Measurements from ENCODE around the gene IL5.
"Not testable (repeated sequence)": the region's sequence is repeated elsewhere in the genome, so short reads cannot be mapped to it uniquely, and the experiment has no call there.

IL5 gene

DNA sequence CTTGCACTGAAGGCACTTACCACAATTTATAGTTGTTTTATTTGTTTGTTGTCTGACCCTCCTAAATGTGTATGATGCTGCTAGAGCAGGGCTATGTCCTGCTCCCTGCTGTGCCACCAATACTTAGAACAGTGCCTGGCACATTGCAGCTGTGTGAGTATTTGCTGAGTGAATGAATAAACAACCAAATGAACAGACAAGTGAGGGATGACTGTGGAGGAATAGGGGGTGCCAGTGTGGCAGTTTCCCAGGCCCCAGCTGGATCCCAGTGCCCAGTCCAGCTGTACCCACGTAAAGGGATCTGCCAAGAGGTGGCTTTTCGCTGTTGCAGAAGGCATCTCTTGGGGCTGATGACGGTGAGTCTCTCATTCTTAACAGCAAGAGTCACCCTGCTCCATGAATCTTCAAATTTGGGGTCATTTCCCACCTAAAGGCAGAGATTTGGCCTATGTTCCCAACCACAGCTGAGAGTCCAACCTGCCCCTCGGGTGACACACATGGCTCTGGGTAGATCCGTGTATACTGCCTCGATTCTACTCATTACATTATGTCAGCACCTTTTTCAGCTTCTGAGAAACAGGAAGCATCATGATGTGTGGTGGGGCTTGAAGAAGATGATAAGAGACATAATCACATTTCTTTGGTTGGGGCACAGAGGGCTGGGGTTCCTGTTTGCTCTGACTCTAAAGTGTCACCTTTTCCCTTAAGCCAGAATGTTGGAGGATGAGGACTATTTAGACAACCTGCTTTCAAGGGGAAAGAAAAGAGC is 14.3 kb downstream of the IL5 start:
- no peak for DNase-seq

DNA sequence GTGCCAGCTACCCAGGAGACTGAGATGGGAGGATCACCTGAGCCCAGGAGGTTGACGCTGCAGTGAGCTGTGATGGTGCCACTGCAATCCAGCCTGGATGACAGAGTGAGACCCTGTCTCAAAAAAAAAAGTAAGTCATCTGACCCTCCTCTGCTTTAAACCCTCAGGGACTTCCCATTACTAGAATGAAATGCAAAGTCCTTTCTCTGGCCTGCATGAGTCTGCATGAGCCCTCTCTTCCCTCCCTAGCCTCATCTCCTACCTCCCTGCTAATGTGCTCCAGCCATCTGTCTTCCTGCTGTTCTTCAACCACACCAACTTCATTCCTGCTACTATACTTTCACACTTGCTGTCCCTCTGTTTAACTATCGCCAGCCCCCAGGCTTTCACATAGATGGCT is 15.3 kb downstream of the IL5 start:
- no peak for DNase-seq

DNA sequence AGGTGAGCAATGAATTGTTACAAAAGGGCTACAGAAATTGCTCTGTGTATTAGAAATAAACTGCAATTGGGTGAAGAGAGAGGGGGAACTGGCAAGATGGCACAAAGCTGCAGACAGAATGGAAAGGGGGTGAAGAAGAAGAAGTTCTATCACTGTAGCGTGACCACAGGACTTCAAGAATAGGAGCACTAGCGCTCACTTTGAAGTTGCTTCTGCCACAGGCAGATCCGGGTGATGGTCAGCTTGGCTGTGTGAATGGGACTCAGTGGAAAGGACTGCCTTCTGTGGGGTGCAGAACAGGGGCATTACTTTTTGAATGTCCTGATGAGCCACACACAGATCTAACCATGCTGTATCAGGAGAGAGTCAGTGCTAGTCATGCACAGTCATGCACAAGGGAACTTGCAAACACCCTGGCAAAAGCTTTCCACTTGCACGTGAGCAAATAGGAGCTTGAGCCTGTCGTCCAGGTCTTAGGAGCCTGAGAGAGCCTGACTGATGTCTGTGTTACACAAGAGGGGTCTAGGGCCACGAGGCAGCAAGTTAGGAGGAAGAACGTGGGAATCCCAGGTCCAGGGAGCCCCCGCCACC is 16.3 kb downstream of the IL5 start:
- DNase-seq = no peak

DNA sequence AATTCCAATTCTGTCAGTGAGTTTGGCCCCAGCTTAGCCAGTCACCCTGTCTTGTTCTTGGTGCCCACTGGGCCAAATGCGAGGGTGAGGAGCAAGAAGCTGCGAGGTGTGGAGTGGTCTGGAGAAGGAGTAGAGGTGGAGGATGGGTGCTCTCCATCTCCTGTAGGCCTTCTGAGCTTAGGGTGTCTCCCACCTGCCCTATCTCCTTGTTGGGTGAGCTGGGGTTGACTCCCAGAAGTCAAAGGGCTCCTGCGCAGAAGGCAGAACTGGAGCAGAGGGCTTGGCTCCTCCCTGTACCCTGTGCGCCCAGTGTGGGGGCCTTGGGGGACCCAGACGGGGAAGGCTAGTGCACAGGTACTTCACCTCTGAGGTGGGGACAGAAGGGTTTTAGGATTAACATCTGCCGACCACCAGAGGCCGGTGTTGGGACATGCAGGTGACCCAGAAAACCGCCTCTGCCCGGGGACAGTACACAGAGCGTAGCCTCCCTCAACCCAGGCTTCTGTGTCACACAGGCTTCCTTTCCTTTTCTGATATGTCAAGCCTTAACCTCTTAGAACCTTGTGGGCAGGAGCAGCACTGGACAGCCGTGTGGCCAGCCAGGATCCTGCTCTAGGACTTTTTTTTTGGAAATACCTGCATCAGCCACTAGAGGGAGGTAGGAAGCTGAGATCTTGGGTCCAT is 16.9 kb downstream of the IL5 start:
- DNase-seq = peak; percentile 34 to 50

DNA sequence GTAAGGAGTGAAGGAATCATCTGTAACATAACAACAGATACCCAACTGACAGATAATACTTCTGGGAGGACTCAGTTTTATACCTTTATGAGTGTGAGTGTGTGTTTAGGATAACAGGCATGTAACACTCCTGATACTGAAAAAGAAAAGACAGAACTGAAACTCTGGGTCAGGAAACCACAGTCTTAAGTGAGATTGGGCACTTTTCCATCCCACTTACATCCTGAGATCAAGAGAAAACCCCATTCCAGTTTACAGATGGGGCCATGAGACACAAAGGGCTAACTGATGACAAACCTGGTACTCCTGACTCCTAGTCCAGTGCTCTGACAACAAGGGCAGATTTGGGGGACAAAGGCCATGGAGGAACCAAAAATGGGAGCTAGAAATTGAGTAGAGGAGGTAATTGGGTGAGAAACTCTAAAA is 18.0 kb downstream of the IL5 start:
- DNase-seq = no peak

DNA sequence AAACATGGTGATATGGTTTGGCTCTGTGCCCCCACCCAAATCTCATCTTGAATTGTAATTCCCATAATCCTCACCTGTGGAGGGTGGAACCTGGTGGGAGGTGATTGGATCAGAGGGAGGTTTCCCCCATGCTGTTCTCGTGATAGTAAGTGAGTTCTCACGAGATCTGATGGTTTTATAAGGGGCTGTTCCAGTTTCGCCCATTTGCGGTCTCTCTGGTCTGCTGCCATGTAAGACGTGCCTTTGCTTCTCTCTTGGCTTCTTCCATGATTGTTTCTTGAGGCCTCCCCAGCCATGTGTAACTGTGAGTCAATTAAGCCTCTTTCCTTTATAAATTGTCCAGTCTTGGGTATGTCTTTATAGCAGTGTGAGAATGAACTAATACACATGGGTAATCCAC is 18.4 kb downstream of the IL5 start:
- DNase-seq = not testable (repeated sequence)

DNA sequence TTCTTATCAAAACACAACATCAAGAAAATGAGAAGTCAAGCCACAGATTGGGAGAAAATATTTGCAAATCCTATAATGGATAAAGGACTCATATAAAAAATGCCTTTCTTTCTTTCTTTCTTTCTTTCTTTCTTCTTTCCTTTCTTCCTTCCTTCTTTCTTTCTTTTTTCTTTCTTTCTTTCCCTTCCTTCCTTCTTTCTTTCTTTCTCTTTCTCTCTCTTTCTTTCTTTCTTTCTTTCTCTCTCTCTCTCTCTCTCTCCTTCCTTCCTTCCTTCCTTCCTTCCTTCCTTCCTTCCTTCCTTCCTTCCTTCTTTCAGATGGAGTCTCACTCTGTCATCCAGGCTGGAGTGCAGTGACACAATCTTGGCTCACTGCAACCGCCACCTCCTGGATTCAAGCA is 21.3 kb downstream of the IL5 start:
- not testable (repeated sequence) for DNase-seq

DNA sequence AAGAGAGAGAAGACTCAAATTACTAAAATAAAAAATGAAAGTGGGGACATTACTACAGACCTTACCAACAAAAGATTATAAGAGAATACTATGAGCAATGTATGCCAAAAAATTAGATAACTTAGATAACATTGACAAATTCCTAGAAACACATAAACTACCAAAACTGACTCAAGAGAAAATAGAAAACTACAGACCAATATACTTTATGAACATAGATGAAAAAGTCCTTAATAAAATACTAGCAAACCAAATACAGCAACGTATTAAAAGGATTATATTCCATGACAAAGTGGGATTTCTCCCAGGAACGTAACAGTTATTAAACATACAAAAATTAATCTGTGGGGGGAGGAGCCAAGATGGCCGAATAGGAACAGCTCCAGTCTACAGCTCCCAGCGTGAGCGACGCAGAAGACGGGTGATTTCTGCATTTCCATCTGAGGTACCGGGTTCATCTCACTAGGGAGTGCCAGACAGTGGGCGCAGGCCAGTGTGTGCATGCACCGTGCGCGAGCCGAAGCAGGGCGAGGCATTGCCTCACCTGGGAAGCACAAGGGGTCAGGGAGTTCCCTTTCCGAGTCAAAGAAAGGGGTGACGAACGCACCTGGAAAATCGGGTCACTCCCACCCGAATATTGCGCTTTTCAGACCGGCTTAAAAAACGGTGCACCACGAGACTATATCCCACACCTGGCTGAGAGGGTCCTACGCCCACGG is 29.5 kb downstream of the IL5 start:
- DNase-seq = not testable (repeated sequence)

DNA sequence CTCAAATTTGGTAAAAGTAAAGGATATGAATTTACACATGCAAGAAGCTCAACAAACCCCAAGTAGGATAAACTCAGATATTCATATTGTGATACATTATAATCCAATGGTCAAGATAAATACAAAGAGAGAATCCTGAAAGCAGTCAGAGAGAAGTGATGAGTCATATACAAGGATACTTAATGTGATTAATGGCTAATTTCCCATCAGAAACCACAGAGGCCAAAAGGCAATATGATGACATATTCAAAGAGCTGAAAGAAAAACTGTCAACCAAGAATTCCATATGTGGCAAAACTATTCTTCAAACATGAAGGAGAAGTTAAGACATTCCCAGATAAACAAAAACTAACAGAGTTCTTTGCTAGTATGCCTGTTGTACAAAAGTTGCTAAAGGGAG is 33.2 kb downstream of the IL5 start:
- DNase-seq = no peak

DNA sequence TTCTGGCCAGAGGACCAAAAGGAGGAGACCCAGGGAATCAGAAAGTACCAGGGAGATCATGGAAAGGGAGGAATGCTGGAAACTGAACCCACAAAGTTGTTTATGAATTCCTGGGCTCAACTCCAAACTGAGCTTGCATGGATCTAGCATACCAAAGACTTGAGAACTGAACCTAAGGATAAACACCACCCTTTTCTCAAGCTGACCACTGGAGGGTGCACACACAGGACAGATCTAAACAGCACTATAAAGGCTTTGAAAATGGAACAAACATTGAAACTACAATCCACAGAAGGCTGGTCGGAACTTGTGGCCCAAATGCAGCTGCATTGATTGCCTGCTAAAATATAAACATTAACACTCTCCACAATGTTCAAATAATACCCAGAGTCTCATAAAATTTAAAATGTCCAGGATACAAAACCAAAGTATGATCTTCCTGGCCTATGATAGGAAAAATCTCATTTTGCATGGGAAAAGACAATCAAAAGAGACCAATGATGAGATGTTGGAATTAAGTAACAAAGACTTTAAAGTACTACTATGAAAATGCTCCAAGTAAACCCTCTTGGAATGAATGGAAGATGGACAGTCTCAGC is 37.1 kb downstream of the IL5 start:
- peak in 1 of 2 experiments; percentile 11 for DNase-seq

DNA sequence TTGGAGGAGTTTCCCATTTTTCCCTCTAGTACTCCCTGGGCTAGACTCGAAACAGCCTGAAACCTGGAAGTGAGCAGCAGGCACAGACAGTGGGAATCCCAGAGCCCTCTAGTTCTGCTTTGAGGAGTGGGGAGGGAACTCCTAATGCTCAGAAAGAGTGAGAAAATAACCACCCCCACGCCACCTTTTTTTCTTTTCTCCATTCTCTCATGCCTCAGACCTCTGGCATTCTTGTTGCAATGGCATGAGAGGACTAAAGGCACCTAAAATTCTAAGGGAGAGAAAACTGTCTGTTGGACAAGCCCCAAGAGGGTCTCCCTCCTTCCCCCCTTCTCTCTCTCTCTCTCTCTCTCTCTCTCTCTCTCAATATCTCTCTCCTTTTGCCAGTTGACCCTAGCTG is 37.7 kb downstream of the IL5 start:
- DNase-seq = no peak

DNA sequence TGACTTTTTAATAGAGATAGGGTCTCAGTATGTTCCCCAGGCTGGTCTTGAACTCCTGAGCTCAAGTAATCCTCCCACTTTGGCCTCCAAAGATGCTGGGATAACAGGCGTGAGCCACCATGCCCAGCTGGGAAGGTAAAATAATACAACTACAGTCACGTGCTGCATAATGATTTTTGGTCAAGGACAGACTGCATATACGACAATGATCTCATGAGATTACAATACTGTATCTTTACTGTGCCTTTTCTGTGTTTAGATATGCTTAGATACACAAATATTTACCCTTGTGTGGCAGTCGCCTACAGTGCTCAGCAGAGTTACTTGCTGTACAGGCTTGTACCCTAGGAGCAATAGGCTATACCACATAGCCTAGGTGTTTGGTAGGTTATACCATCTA is 38.6 kb downstream of the IL5 start:
- DNase-seq = no peak

DNA sequence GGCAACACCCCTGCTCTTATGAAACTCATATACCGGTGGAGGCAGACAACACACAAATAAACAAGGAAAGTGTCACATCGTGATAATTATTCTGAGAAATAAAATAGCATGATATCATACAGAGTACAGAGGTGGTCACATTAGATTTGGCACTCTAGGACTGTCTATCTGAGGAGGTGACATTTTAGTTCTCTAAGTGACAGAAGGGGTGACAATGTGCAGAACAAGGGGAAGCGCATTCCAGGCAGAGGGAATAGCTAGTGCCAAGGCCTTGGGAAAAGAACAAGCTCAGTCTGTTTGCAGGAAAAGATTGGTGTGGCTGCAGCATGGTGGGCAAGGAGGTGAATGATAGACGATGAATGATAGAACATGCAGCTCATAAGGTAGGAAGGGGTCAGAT is 40.1 kb downstream of the IL5 start:
- no peak for DNase-seq

DNA sequence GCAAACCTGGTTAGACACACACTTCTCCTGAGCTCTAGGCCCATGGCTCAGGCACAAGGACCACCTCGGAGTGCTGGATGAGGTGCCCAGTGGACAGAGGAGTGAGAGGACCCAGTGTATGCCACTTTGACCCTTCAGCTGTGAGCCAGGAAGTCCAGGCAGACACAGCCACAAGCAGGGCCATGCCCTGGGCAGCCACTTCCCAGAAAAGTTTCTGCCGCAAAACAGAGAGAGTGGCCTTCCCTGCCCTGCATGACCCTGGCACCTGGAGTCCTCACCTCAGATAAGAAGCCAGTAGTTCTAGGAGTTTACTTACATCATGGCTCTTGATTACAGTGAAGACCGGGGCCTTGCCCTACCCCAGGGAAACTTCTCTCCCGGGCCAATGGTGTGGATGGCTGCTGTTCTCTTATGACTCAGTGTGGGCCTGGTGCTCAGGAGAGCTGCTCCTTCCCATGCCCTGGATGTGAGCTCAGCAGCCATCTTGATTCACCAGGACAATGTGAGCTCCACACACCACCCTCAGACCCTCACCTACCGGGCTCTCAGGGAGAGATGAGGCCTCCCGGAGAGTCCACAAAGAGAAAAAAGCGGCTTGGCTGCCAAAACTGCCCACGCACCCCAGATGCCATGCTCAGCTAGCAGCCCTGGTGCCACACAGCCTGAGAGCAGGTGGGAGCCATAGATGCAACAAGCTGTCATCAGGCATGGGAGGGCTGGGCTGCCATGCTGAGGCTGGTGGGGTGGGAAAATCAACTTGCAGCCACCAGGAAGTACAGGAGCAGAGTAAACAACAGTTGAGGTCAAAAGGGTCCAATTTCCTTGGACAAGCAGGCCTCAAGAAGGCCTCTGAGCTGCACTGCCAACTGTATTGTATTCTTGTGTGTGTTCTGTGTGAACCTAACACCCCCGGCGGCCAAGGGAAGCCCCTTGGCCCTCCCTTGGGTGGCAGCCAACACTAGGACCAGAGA is 41.1 kb downstream of the IL5 start:
- no peak for DNase-seq

DNA sequence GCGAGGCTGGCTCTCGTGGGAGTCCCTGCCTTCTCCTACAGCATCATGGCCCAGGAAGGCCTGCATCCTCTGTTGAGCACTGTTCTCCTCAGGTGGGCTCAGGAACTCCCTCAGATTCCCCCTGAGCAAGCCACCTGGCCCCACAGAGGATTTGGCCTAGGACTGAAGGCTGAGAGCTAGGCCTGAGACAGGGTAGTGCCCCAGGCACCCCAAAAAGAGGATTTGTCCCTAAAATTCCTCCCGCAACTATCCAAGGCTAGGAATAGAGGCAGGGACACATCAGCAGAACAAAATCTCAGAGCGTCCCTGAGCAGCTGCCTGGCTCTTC is 41.7 kb downstream of the IL5 start:
- no peak for DNase-seq

DNA sequence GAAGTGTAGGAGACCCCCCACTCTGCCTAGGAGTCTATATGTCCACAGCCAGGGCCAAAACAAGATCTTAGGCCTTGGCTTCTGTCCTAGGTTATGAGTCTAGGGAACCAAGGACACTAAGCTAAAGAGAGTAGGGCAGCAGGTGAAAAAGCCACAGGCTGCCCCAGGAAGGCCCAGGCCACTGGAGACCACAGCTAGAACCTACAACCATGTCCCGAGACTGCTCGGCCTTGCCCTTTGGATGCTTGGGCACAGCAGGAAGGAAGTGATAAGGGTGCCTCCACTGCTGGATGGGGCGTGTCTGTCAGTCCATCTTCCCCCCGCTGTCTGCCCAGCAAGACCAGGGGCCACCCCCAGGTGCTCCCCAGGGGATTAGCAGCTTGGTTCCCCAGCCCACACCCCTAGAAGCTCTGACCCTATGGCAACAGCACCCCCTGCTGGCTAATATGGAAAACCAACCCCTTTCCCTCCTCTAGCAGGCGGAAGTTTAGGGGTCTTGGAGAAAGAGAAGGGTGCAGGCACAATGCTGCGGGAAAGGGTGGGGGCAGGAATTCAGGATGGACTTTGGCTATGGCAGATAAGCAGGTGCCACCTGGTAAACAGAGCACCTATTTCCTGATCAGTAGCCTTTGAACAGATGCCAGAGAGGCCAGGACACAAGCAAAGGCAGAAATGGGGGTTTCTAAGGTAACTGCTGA is 42.2 kb downstream of the IL5 start:
- DNase-seq = peak; percentile 26 to 37

DNA sequence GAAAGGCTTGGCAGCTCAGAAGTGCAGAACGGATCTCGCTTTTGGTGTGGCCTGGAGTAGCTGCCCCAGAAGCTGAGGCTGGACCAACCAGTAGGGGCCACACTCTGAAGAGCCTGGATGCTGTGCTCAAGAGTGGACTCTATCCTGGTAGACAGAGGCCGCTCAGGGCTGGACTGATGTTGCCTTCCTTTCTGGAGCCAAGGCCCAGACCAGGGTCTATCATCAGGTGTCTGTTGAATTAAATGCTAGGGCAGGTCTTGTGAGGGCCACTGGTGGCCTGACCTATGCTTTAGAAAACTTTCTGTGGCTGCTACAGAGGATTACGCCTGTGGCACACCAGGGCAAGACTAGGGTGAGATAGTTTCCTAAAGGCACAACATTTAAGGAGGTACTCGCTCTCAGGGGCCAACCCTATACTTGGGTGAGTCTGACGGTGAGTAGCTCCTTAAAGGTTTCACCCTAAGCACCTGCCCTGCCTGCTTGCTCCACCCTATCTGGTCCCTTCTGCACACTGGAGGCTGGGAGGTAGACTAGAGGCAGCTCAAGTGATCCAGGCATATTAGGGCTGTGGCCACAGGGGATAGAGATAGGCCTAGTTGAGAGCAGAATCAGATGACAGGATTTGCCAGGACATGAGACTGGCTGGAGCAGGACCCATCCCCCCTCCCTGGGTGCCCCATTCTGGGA is 42.9 kb downstream of the IL5 start:
- no peak for DNase-seq

DNA sequence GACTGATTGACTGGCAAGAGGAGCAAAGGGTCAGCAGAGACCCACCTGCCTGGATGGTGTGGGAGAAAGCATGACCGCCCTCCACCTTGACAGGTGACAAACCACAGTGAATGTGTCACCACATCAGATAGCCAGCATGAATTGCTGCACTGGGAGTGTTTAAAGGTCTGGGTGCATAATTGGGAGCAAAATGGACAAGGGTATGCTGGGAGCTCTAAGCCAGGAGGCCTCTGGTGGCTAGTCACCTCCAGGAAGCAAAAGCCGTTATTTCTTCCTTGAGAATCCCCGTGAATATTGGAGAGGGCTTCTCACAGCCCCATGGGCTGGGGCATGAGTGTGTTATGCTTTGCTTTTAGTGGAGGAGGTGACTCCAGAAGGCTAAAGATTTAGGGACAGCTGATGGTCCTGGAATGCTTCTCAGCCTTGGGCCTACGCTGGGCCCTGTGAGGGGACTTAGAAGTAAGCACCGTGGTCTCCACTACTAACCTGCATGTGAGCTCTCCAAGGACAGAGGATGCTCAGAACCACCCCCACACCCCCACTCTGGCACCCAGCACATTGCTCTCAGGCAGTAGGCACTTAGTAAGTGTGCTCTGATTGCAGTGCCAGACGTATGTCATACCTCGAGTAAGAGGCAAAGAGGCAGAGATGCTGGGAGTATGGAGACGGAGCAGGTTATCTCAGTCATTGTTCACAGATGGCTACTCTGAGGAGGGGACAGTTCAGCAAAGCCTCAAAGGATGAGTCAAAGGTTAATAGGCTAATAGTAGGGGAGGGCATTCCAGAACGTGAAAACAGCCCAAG is 43.7 kb downstream of the IL5 start:
- DNase-seq = no peak

DNA sequence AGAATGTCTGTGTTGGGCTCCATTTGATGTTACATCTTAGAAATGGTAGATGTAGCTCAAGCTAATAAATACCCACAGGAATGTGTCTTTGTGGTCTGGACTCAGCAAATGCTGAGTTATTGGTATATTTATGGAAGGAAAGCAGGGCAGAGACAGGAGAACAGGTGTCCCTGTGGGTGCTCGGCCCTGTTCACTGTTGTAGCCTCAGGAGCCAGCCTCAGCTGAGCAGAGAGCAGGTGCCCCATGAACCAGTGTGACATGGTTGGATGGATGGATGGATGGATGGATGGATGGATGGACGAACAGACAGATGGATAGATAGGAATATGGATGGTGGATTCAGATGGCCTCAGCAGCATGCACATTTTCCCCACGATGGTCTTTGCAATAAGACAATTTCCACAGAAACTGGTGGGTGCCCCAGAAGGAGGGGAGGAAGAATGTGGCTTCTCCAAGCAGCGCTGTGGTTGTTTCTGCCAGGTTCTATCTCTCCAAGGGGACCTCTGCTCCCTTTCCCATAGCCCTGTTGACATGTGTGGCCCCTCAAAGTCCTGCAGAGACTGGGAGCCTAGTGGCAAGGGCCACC is 44.5 kb downstream of the IL5 start:
- DNase-seq = no peak

DNA sequence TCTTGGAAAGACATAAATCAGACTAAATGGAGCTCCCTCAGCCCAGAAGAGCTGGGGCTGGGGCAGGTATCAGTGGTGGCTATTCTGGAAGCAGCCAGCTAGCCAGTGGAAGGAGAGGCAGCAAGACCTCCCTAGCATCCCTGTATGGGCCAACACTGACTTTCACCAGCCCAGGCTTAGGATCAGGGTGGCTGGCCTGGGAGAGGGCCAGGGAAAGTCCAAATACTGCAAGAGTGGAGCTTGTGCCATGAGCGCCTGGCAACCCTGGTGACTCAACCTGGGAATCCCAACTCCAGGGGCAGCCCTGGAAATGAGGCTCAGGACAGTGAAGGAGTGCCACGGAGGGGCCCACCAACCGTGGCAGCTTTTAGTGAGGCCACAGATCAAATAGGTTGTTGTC is 45.2 kb downstream of the IL5 start:
- DNase-seq = no peak

Measured in NCI-H2081 (cell line).